AG09309 (cell line): ENCODE data around the gene DPM1.

Experiments used
- DNase-seq: peaks from one replicate; pipeline ENCODE4 v3.0.0-alpha.2; 2010; ENCODE audit warnings: low read depth
- H3K4me3 ChIP-seq: 2 replicates; pipeline ENCODE4 v1.5.1; 2011; ENCODE audit warnings: mild to moderate bottlenecking, low read depth, low read length, moderate library complexity; ENCODE audit not compliant: control insufficient read depth
- CTCF ChIP-seq: IDR thresholded peaks from 2 replicates; pipeline ENCODE4 v1.5.1; 2011; ENCODE audit warnings: mild to moderate bottlenecking, low read depth, low read length, inconsistent platforms; ENCODE audit not compliant: insufficient read depth, control insufficient read depth; ENCODE audit errors: missing control alignments

DPM1 gene

GRCh38 chr20:50885068-50885467 lies 73.3 kb downstream of the DPM1 start:
- no peak for TF ChIP-seq CTCF
- no peak overlapping the region for H3K4me3 ChIP-seq
- no peak for DNase-seq
